ENCODE results near the gene ESYT2. TPM values are rescaled to one million over a fixed set of nuclear protein-coding genes. Genes with fewer than 3 reads are reported as not detected.
A peak's percentile ranks its signal among the peaks of the same experiment; 100 is the strongest.

ESYT2 gene
- total and polyA plus RNA-seq, 2 of the 4 experiments (the other 2 are of a cell fraction): 26.7 to 69.9 TPM

DNA sequence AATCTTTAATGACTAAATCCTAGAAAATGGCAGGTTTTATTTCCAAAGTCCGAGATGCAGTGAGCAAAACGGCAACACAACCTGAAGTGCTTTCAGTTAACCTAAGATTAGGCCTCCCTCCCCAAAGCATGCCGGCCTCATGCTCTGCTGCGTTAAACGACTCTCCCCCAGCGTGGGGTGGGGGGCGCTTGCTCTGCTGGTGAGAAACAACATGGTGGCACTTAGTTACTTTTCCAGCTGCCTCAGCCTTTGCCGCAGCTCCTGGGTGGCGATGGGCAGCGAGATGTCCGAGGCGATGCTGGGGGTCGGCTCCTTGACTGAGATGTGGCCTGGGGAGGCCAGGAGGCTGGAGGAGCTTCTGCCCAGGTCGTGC, 88.0 kb downstream of the ESYT2 start:
- Histone ChIP-seq H3K9ac (ENCODE audit: low read depth, low read length) (no peak overlapping the region), H4K8ac (ENCODE audit: low read depth in 2 of 2, low read length in 2 of 2) (peak overlapping the region in 1 of 2 experiments; percentile 45; a peak in 2 of 4 replicates), H3K9me3 (ENCODE audit: control insufficient read depth, insufficient read depth, low read length) (no peaks in the 10 kb centered on the region), H3K18ac (ENCODE audit: low read depth, low read length) (peak overlapping the region; percentile 20; the same call in 1 of the 2 replicates), H2AFZ (replicated peaks; ENCODE audit: low read length, poor library complexity) (peak overlapping the region; percentile 16), H3K36me3 (ENCODE audit: control insufficient read depth, insufficient read depth, low read length) (peaks cover 41% of the 10 kb centered on the region), H2BK5ac (ENCODE audit: low read depth, low read length, poor library complexity, severe bottlenecking) (peak overlapping the region; percentile 68), H3K4me2 (ENCODE audit: low read depth, low read length) (peak overlapping the region; percentile 13; the same call in 1 of the 2 replicates), H3K79me1 (ENCODE audit: low read depth in 1 of 2, low read length in 2 of 2) (peaks cover 5% of the 10 kb centered on the region in 2 experiments; a peak in 2 of 4 replicates), H3K14ac (replicated peaks; ENCODE audit: low read depth, low read length) (peak overlapping the region; percentile 53; the same call in 1 of the 2 replicates), H3K23ac (ENCODE audit: low read depth, low read length) (no peak overlapping the region), H3K4ac (ENCODE audit: low read depth, low read length) (peak overlapping the region; percentile 62), H3K27me3 (ENCODE audit: control insufficient read depth, insufficient read depth, low read length) (no peaks in the 10 kb centered on the region), H2AK5ac (ENCODE audit: low read depth, low read length) (peak overlapping the region; percentile 55; the same call in 1 of the 2 replicates), H3K4me3 (ENCODE audit: insufficient read depth, low read depth, low read length) (no peak overlapping the region), H3K4me1 (ENCODE audit: control insufficient read depth, insufficient read depth, low read length) (peaks cover 18% of the 10 kb centered on the region), H2BK15ac (ENCODE audit: low read depth, low read length) (no peak overlapping the region), H2BK20ac (ENCODE audit: low read depth, low read length) (peak overlapping the region; percentile 51), H3K27ac (ENCODE audit: insufficient read depth, low read length) (peak overlapping the region; percentile 59), H2AK9ac (replicated peaks; ENCODE audit: low read depth, low read length, poor library complexity) (peak overlapping the region; percentile 53), H3K9me1 (ENCODE audit: insufficient read depth, low read length) (peaks cover 15% of the 10 kb centered on the region), H4K5ac (ENCODE audit: low read depth, low read length) (no peak overlapping the region), H3K56ac (ENCODE audit: extremely low read depth, insufficient read depth, low read length) (no peak overlapping the region), H4K91ac (ENCODE audit: insufficient read depth, low read depth, low read length) (no peak overlapping the region), H4K20me1 (ENCODE audit: insufficient read depth, low read length) (peaks cover 9% of the 10 kb centered on the region; the same call in 1 of the 2 replicates), H2BK120ac (ENCODE audit: low read depth, low read length) (peak overlapping the region; percentile 30; the same call in 1 of the 2 replicates)
- ATAC-seq (ENCODE audit: low read depth): no peak
- TF ChIP-seq POLR2A (IDR thresholded peaks at IDR 0.05; ENCODE audit: low read depth, low read length) (no peak), SMC3 (IDR thresholded peaks at IDR 0.05; ENCODE audit: low read depth, low read length) (no peak), NFE2L2 (IDR thresholded peaks at IDR 0.05; ENCODE audit: low read depth, low read length) (no peak), BHLHE40 (IDR thresholded peaks at IDR 0.05; ENCODE audit: low read depth, low read length) (no peak), MAFK (IDR thresholded peaks at IDR 0.05; ENCODE audit: low read depth, low read length) (no peak), RCOR1 (IDR thresholded peaks at IDR 0.05; ENCODE audit: insufficient replicate concordance, low read length) (no peak), RAD21 (IDR thresholded peaks at IDR 0.05; ENCODE audit: low read length) (no peak), CEBPB (IDR thresholded peaks at IDR 0.05; ENCODE audit: low read depth, low read length) (no peak), MXI1 (IDR thresholded peaks at IDR 0.05; ENCODE audit: borderline replicate concordance, low read depth, low read length) (no peak), MAZ (IDR thresholded peaks at IDR 0.05; ENCODE audit: borderline replicate concordance, low read depth, low read length) (no peak), RFX5 (IDR thresholded peaks at IDR 0.05; ENCODE audit: low read depth, low read length) (no peak), FOS (IDR thresholded peaks at IDR 0.05; ENCODE audit: low read depth, low read length) (no peak), CHD1 (IDR thresholded peaks at IDR 0.05; ENCODE audit: low read depth, low read length) (no peak)
- TF ChIP-seq, protein P1, sequence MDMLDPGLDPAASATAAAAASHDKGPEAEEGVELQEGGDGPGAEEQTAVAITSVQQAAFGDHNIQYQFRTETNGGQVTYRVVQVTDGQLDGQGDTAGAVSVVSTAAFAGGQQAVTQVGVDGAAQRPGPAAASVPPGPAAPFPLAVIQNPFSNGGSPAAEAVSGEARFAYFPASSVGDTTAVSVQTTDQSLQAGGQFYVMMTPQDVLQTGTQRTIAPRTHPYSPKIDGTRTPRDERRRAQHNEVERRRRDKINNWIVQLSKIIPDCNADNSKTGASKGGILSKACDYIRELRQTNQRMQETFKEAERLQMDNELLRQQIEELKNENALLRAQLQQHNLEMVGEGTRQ (IDR thresholded peaks at IDR 0.05; ENCODE audit: low read depth, low read length): no peak
- TF ChIP-seq, protein P2, sequence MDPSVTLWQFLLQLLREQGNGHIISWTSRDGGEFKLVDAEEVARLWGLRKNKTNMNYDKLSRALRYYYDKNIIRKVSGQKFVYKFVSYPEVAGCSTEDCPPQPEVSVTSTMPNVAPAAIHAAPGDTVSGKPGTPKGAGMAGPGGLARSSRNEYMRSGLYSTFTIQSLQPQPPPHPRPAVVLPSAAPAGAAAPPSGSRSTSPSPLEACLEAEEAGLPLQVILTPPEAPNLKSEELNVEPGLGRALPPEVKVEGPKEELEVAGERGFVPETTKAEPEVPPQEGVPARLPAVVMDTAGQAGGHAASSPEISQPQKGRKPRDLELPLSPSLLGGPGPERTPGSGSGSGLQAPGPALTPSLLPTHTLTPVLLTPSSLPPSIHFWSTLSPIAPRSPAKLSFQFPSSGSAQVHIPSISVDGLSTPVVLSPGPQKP (IDR thresholded peaks at IDR 0.05; ENCODE audit: borderline replicate concordance, low read depth, low read length): no peak
- TF ChIP-seq, protein P3, sequence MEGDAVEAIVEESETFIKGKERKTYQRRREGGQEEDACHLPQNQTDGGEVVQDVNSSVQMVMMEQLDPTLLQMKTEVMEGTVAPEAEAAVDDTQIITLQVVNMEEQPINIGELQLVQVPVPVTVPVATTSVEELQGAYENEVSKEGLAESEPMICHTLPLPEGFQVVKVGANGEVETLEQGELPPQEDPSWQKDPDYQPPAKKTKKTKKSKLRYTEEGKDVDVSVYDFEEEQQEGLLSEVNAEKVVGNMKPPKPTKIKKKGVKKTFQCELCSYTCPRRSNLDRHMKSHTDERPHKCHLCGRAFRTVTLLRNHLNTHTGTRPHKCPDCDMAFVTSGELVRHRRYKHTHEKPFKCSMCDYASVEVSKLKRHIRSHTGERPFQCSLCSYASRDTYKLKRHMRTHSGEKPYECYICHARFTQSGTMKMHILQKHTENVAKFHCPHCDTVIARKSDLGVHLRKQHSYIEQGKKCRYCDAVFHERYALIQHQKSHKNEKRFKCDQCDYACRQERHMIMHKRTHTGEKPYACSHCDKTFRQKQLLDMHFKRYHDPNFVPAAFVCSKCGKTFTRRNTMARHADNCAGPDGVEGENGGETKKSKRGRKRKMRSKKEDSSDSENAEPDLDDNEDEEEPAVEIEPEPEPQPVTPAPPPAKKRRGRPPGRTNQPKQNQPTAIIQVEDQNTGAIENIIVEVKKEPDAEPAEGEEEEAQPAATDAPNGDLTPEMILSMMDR (conservative IDR thresholded peaks at IDR 0.05; ENCODE audit: low read depth, low read length): no peak
- intact Hi-C loops (cut with micrococcal nuclease) (loop anchor here (2.0 kb wide), 1 partner anchor 36 kb away; the partner anchor contains the start of gene NCAPG2), dilution Hi-C loops (cut with HindIII; ENCODE audit: low sequenced_read_pairs, unreplicated experiment) (no loop called here), in situ Hi-C loops (cut with MboI; ENCODE audit: low sequenced_read_pairs) (no loop called here)
- ChIA-PET POLR2A (ENCODE audit: unreplicated experiment) (no interaction called here), CTCF (interaction anchor here (1.2 kb wide), 1 partner anchor 9 kb away, joined by 4 read pairs; no protein-coding TSS in a partner anchor)
- no peak for DNase-seq
- WGBS, 2 experiments (ENCODE audit: extremely low coverage in 2 of 2, insufficient read length in 1 of 2): 80% methylated on average over 1 of the region's 14 CpGs; no CpG with 5 or more reads in 1 of the 2 experiments
- no TSS peak for BruUV-seq (replicated peaks)
